Fibroblast of lung (primary cell): ENCODE results near the gene CMYA5. TPM values are rescaled to one million over a fixed set of nuclear protein-coding genes. Genes with fewer than 3 reads are reported as not detected.

Source experiments
- DNase-seq, 2 donors: peaks; one replicate each; pipeline versions ENCODE4 v3.0.0 to v3.0.0-alpha.2; 2010; ENCODE audit warnings: low read depth in 2 of 2
- H2AFZ ChIP-seq: 2 replicates; pipeline ENCODE4 v1.5.1; 2012; ENCODE audit warnings: low read length, control low read depth, inconsistent platforms
- H3K27ac ChIP-seq: 2 replicates; pipeline ENCODE4 v1.5.1; 2011; ENCODE audit warnings: low read length, control low read depth; ENCODE audit not compliant: insufficient read depth
- H3K27me3 ChIP-seq: 2 replicates; pipeline ENCODE4 v1.5.1; 2011; ENCODE audit warnings: mild to moderate bottlenecking, low read length; ENCODE audit not compliant: control insufficient read depth, insufficient read depth
- H3K36me3 ChIP-seq: 2 replicates; pipeline ENCODE4 v1.5.1; 2011; ENCODE audit warnings: low read length; ENCODE audit not compliant: control insufficient read depth, insufficient read depth
- H3K4me1 ChIP-seq: 2 replicates; pipeline ENCODE4 v1.5.1; 2011; ENCODE audit warnings: low read length; ENCODE audit not compliant: control insufficient read depth, insufficient read depth; ENCODE audit errors: extremely low read depth
- H3K4me2 ChIP-seq: 2 replicates; pipeline ENCODE4 v1.5.1; 2011; ENCODE audit warnings: low read length, control low read depth; ENCODE audit not compliant: insufficient read depth; ENCODE audit errors: extremely low read depth
- H3K4me3 ChIP-seq, 4 experiments: fragments of 200-600 bp in 1 of 4; sonication (generic) in 1 of 4; replicated peaks in 1 of 4; 2 replicates each; pipeline ENCODE4 v1.5.1; 2011 to 2016; ENCODE audit warnings: low read length in 4 of 4, low read depth in 3 of 4, mild to moderate bottlenecking in 3 of 4, control low read depth in 2 of 4, inconsistent platforms in 1 of 4, mixed read lengths in 1 of 4; ENCODE audit not compliant: insufficient read depth in 1 of 4; ENCODE audit errors: control extremely low read depth in 1 of 4
- H3K79me2 ChIP-seq: 2 replicates; pipeline ENCODE4 v1.5.1; 2012; ENCODE audit warnings: mild to moderate bottlenecking, low read length, inconsistent platforms; ENCODE audit not compliant: control insufficient read depth, insufficient read depth
- H3K9ac ChIP-seq: 2 replicates; pipeline ENCODE4 v1.5.1; 2011; ENCODE audit warnings: mild to moderate bottlenecking, low read length, control low read depth; ENCODE audit not compliant: insufficient read depth
- H3K9me3 ChIP-seq: 2 replicates; pipeline ENCODE4 v1.5.1; 2012; ENCODE audit warnings: low read depth, low read length; ENCODE audit not compliant: control insufficient read depth, insufficient read depth
- H4K20me1 ChIP-seq: 2 replicates; pipeline ENCODE4 v1.5.1; 2011; ENCODE audit warnings: low read length; ENCODE audit not compliant: control insufficient read depth, insufficient read depth; ENCODE audit errors: extremely low read depth
- CTCF ChIP-seq, 2 donors: IDR thresholded peaks in 1 of 2; conservative IDR thresholded peaks in 1 of 2; 1 replicate in 1 of 2; 2 replicates in 1 of 2; pipeline ENCODE4 v1.5.1; 2011 to 2012; ENCODE audit warnings: low read length in 2 of 2, control low read depth in 1 of 2, inconsistent platforms in 1 of 2, low read depth in 1 of 2, mild to moderate bottlenecking in 1 of 2
- EZH2 ChIP-seq: IDR thresholded peaks from 2 replicates; pipeline ENCODE4 v1.5.1; 2012; ENCODE audit warnings: low read length, control low read depth, mild to moderate bottlenecking; ENCODE audit errors: missing control alignments
- polyA plus RNA-seq, 2 donors: library from polyadenylated mRNA; depleted of rRNA in 1 of 2; stranded (reverse) in 1 of 2; unstranded in 1 of 2; fragments of >200 nt; gene quantifications; 2 replicates each; pipeline ENCODE4 v1.2.1, GENCODE V29; 2011 to 2012; ENCODE audit warnings: missing spikeins in 1 of 2
- total RNA-seq: library from RNA; depleted of rRNA; stranded (reverse); fragments of >200 nt; gene quantifications from 2 replicates; pipeline ENCODE4 v1.2.1, GENCODE V29; 2014

CMYA5 gene
- total and polyA plus RNA-seq, 2 donors (not counting 1 experiment from before 2014, with no cell fraction given) = 2.0 to 7.8 TPM

- no peaks in the 10 kb centered on the region for H3K27me3 ChIP-seq
- no peak for TF ChIP-seq CTCF (conservative IDR thresholded peaks at IDR 0.05 in 1 of 2, IDR thresholded peaks at IDR 0.05 in 1 of 2; ENCODE audit: low read depth in 1 of 2, low read length in 2 of 2)
- no peak for TF ChIP-seq EZH2
- no peak overlapping the region for H2AFZ ChIP-seq
- H3K79me2 ChIP-seq = no peaks in the 10 kb centered on the region
- DNase-seq = peak in 1 of 2 donors; percentile 74
- H4K20me1 ChIP-seq = no peaks in the 10 kb centered on the region
- H3K9me3 ChIP-seq = no peaks in the 10 kb centered on the region
- peaks cover 12% of the 10 kb centered on the region for H3K4me1 ChIP-seq
- no peak overlapping the region for H3K27ac ChIP-seq
- H3K9ac ChIP-seq = no peak overlapping the region
- H3K4me2 ChIP-seq = no peak overlapping the region
- peaks cover 2% of the 10 kb centered on the region for H3K36me3 ChIP-seq
- H3K4me3 ChIP-seq = no peak overlapping the region
These were observed 1.7 kb upstream of the CMYA5 start for GRCh38 chr5:79687889-79688288.

- Histone ChIP-seq H3K27ac (no peak overlapping the region), H3K4me1 (peaks cover 9% of the 10 kb centered on the region), H3K9me3 (no peaks in the 10 kb centered on the region), H3K9ac (no peak overlapping the region), H2AFZ (no peak overlapping the region), H3K79me2 (no peaks in the 10 kb centered on the region), H3K27me3 (no peaks in the 10 kb centered on the region), H4K20me1 (no peaks in the 10 kb centered on the region), H3K4me3 (no peak overlapping the region), H3K4me2 (no peak overlapping the region), H3K36me3 (no peaks in the 10 kb centered on the region)
- no peak for DNase-seq
- TF ChIP-seq EZH2 = no peak
- no peak for TF ChIP-seq CTCF (conservative IDR thresholded peaks at IDR 0.05 in 1 of 2, IDR thresholded peaks at IDR 0.05 in 1 of 2; ENCODE audit: low read depth in 1 of 2, low read length in 2 of 2)
These were observed 1.4 kb downstream of the CMYA5 start for GRCh38 chr5:79691007-79691406.

- TF ChIP-seq CTCF (conservative IDR thresholded peaks at IDR 0.05 in 1 of 2, IDR thresholded peaks at IDR 0.05 in 1 of 2; ENCODE audit: low read depth in 1 of 2, low read length in 2 of 2) (no peak), EZH2 (no peak)
- H3K27ac ChIP-seq = no peak overlapping the region
- no peak overlapping the region for H3K4me3 ChIP-seq
These were observed 3.0 kb downstream of the CMYA5 start for GRCh38 chr5:79692596-79692995.

More at GRCh38 chr5:79692596-79692995, 3.0 kb downstream of the CMYA5 start:
- no peaks in the 10 kb centered on the region for H3K36me3 ChIP-seq
- H3K9me3 ChIP-seq = no peaks in the 10 kb centered on the region
- H3K9ac ChIP-seq = no peak overlapping the region
- no peak overlapping the region for H2AFZ ChIP-seq
- peaks cover 4% of the 10 kb centered on the region for H3K4me1 ChIP-seq
- no peak for DNase-seq
- no peak overlapping the region for H3K4me2 ChIP-seq
- no peaks in the 10 kb centered on the region for H3K79me2 ChIP-seq
- no peaks in the 10 kb centered on the region for H3K27me3 ChIP-seq
- H4K20me1 ChIP-seq = no peaks in the 10 kb centered on the region
